Endodermal cell (in vitro differentiated cells): ENCODE measurements around the gene OGDH. TPM values are rescaled to one million over a fixed set of nuclear protein-coding genes. Genes with fewer than 3 reads are reported as not detected.
"Not testable (repeated sequence)": the region's sequence is repeated elsewhere in the genome, so short reads cannot be mapped to it uniquely, and the experiment has no call there.

Experiments used
- DNase-seq: peaks from one replicate; pipeline ENCODE4 v3.0.0-alpha.2; 2017
- H3K27ac ChIP-seq: 2 replicates; pipeline ENCODE4 v1.5.1; 2013; ENCODE audit warnings: mild to moderate bottlenecking, low read depth, low read length, moderate library complexity
- H3K27me3 ChIP-seq: 2 replicates; pipeline ENCODE4 v1.6.1; 2013; ENCODE audit warnings: mild to moderate bottlenecking, low read length, moderate library complexity; ENCODE audit not compliant: insufficient read depth, control insufficient read depth, poor library complexity, severe bottlenecking
- H3K36me3 ChIP-seq: 2 replicates; pipeline ENCODE4 v1.7.0; 2013; ENCODE audit warnings: mild to moderate bottlenecking, low read length, moderate library complexity; ENCODE audit not compliant: control insufficient read depth, insufficient read depth
- H3K4me1 ChIP-seq: one replicate; pipeline ENCODE4 v1.7.0; 2013; ENCODE audit warnings: low read length; ENCODE audit not compliant: control insufficient read depth, insufficient read depth
- H3K4me3 ChIP-seq: 2 replicates; pipeline ENCODE4 v1.5.1; 2013; ENCODE audit warnings: mild to moderate bottlenecking, low read length, moderate library complexity
- H3K9ac ChIP-seq: 2 replicates; pipeline ENCODE4 v1.6.1; 2013; ENCODE audit warnings: mild to moderate bottlenecking, low read length, moderate library complexity; ENCODE audit not compliant: poor library complexity, severe bottlenecking; ENCODE audit errors: extremely low read depth
- H3K9me3 ChIP-seq: 2 replicates; pipeline ENCODE4 v1.6.1; 2013; ENCODE audit warnings: mild to moderate bottlenecking, low read length, moderate library complexity; ENCODE audit not compliant: control insufficient read depth
- H3K27ac Mint-ChIP-seq: 2 replicates; pipeline ENCODE4 v1.8.0; 2020; ENCODE audit warnings: mixed read lengths
- H3K27me3 Mint-ChIP-seq: 2 replicates; pipeline ENCODE4 v1.8.0; 2021; ENCODE audit warnings: mild to moderate bottlenecking, mixed read lengths; ENCODE audit not compliant: insufficient read depth
- H3K36me3 Mint-ChIP-seq: 2 replicates; pipeline ENCODE4 v1.8.0; 2020; ENCODE audit warnings: low read depth, mixed read lengths
- H3K4me1 Mint-ChIP-seq: 2 replicates; pipeline ENCODE4 v1.8.0; 2020; ENCODE audit warnings: mixed read lengths
- H3K4me3 Mint-ChIP-seq: 2 replicates; pipeline ENCODE4 v1.8.0; 2020; ENCODE audit warnings: mild to moderate bottlenecking, moderate library complexity, mixed read lengths
- H3K9me3 Mint-ChIP-seq: 2 replicates; pipeline ENCODE4 v1.8.0; 2020; ENCODE audit warnings: mild to moderate bottlenecking, mixed read lengths
- WGBS, 2 experiments: methylation state at CpG; one replicate each; pipeline versions ENCODE4 v1.1.5 to v1.1.7; 2013; ENCODE audit warnings: missing lambda C conversion rate in 2 of 2, mixed read lengths in 1 of 2; ENCODE audit not compliant: insufficient coverage in 1 of 2, insufficient read length in 1 of 2; 5-methylcytosine and 5-hydroxymethylcytosine counted together
- total RNA-seq, 2 donors: library from RNA; stranded (reverse); fragmentation: NEBNext Ultra II Directional in 1 of 2; extraction: Animal tissue kit (Norgen Biotek cat#: 25700) in 1 of 2; gene quantifications; 2 replicates in 1 of 2; 3 replicates in 1 of 2; pipeline ENCODE4 v1.2.1, GENCODE V29; 2021
- TF ChIP-seq, protein P1 (sequence below): fragments of 200-600 bp; sonication (generic); conservative IDR thresholded peaks from 2 replicates; pipeline ENCODE4 v1.5.0; 2021; ENCODE audit warnings: antibody characterized with exemption, mild to moderate bottlenecking

The OGDH gene
- total RNA-seq, 2 donors from 2014 or later, result 82.5 to 96.0 TPM

DNA sequence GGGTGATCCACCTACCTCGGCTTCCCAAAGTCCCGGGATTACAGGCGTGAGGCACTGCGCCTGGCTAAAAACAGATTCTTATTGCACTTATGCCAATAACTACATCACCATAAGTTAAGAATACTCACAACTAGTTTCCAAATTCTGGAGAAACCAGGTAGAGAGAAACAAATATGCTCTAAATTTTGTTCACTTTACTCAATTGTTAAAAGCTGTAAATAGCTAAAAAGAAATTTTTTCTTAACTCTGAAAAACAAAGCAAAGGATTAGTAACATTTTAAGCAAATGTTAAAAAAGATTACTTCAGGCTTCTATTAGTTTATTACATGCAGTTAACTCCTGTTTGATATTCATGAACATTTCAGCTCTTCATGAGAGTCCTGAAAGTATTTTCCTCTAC is 113.9 kb downstream of the OGDH start:
- DNase-seq, result no peak
- Histone ChIP-seq H3K4me3 (no peak overlapping the region), H3K36me3 (no peaks in the 10 kb centered on the region), H3K27me3 (no peaks in the 10 kb centered on the region), H3K4me1 (no peaks in the 10 kb centered on the region), H3K9ac (no peak overlapping the region), H3K9me3 (peaks cover 26% of the 10 kb centered on the region), H3K27ac (no peak overlapping the region)
- Mint-ChIP-seq H3K27ac (no peak overlapping the region), H3K27me3 (no peaks in the 10 kb centered on the region), H3K36me3 (no peaks in the 10 kb centered on the region), H3K9me3 (peaks cover 36% of the 10 kb centered on the region), H3K4me3 (no peak overlapping the region), H3K4me1 (no peaks in the 10 kb centered on the region)
- WGBS, 2 experiments, result 90 to 95% methylated on average over 4 of the region's 4 CpGs
- TF ChIP-seq, protein P1, sequence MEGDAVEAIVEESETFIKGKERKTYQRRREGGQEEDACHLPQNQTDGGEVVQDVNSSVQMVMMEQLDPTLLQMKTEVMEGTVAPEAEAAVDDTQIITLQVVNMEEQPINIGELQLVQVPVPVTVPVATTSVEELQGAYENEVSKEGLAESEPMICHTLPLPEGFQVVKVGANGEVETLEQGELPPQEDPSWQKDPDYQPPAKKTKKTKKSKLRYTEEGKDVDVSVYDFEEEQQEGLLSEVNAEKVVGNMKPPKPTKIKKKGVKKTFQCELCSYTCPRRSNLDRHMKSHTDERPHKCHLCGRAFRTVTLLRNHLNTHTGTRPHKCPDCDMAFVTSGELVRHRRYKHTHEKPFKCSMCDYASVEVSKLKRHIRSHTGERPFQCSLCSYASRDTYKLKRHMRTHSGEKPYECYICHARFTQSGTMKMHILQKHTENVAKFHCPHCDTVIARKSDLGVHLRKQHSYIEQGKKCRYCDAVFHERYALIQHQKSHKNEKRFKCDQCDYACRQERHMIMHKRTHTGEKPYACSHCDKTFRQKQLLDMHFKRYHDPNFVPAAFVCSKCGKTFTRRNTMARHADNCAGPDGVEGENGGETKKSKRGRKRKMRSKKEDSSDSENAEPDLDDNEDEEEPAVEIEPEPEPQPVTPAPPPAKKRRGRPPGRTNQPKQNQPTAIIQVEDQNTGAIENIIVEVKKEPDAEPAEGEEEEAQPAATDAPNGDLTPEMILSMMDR, result no peak

DNA sequence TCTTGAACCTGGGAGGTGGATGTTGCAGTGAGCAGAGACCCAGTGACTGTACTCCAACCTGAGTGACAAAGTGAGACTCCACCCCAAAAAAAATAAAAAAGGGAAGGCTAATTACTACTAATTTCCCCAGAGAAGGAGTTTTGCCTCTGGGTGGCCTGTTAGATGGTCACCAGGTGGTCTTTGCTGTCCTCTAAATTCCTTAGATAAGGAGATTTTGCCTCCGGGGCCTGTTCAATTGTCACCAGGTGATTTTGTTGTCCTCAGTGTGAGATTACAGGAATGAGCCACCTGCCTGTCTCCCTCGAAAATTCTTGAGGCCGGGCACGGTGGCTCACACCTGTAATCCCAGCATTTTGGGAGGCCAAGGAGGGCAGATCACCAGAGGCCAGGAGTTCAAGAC is 117.8 kb downstream of the OGDH start:
- peaks cover 26% of the 10 kb centered on the region for H3K9me3 ChIP-seq
- H3K36me3 ChIP-seq, result no peaks in the 10 kb centered on the region
- 75 to 100% methylated on average over 4 of the region's 4 CpGs for WGBS, 2 experiments
- Mint-ChIP-seq H3K27ac (no peak overlapping the region), H3K4me1 (peaks cover 3% of the 10 kb centered on the region), H3K36me3 (no peaks in the 10 kb centered on the region), H3K9me3 (peaks cover 42% of the 10 kb centered on the region), H3K27me3 (no peaks in the 10 kb centered on the region), H3K4me3 (no peak overlapping the region)
- H3K4me3 ChIP-seq, result peak overlapping the region; percentile 17
- no peak for DNase-seq
- no peak overlapping the region for H3K27ac ChIP-seq
- H3K9ac ChIP-seq, result no peak overlapping the region
- H3K4me1 ChIP-seq, result no peaks in the 10 kb centered on the region
- no peaks in the 10 kb centered on the region for H3K27me3 ChIP-seq
- TF ChIP-seq, protein P1, result no peak

DNA sequence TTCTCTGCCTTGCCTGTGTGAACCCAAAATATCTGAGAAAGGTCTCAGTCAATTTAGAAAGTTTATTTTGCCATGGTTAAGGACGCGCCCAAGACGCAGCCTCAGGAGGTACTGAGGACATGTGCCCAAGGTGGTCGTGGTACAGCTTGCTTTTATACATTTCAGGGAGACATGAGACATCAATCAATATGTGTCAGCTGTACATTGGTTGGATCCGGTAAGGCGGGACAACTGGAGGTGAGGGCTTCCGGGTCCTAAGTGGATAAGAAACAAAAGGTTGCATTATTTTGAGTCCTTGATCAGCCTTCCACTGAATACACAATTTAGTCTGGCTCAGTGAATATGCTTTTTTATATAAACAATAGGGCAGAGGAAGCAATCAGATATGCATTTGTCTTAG is 119.8 kb downstream of the OGDH start:
- not testable (repeated sequence) for H3K9me3 ChIP-seq, H3K4me1 Mint-ChIP-seq, H3K9ac ChIP-seq, H3K4me3 ChIP-seq, H3K36me3 ChIP-seq, H3K27ac ChIP-seq, H3K27ac Mint-ChIP-seq, H3K27me3 Mint-ChIP-seq, H3K4me3 Mint-ChIP-seq, DNase-seq, H3K27me3 ChIP-seq, H3K4me1 ChIP-seq, H3K36me3 Mint-ChIP-seq
- peaks cover 24% of the 10 kb centered on the region for H3K9me3 Mint-ChIP-seq
- 94 to 95% methylated on average over 7 of the region's 7 CpGs for WGBS, 2 experiments
